Measurements from ENCODE around the gene LPGAT1.

GRCh38 chr1:211830055-211830327, 572 bp downstream of the LPGAT1 start:
- TF ChIP-seq CTCF (IDR thresholded peaks at IDR 0.05) (no peak), POLR2A (IDR thresholded peaks at IDR 0.05) (no peak)
